Kasumi-1 (cell line): ENCODE results near the gene GPS1.
A peak's percentile ranks its signal among the peaks of the same experiment; 100 is the strongest.

Source experiments
- DNase-seq, 2 experiments: peaks; one replicate each; lab custom pipeline; 2025; lab: John Stamatoyannopoulos, UW

Gene GPS1

GRCh38 chr17:82014971-82015310 is 36.8 kb upstream of the GPS1 start:
- no peak for DNase-seq

- DNase-seq = no peak
Measured at GRCh38 chr17:82015311-82015971, 36.3 kb upstream of the GPS1 start.

- DNase-seq = no peak
Measured at GRCh38 chr17:82016061-82016874, 35.4 kb upstream of the GPS1 start.

GRCh38 chr17:82016875-82017459 is 34.7 kb upstream of the GPS1 start:
- DNase-seq = no peak

- no peak for DNase-seq
Measured at GRCh38 chr17:82017612-82018151, 34.0 kb upstream of the GPS1 start.

DNA sequence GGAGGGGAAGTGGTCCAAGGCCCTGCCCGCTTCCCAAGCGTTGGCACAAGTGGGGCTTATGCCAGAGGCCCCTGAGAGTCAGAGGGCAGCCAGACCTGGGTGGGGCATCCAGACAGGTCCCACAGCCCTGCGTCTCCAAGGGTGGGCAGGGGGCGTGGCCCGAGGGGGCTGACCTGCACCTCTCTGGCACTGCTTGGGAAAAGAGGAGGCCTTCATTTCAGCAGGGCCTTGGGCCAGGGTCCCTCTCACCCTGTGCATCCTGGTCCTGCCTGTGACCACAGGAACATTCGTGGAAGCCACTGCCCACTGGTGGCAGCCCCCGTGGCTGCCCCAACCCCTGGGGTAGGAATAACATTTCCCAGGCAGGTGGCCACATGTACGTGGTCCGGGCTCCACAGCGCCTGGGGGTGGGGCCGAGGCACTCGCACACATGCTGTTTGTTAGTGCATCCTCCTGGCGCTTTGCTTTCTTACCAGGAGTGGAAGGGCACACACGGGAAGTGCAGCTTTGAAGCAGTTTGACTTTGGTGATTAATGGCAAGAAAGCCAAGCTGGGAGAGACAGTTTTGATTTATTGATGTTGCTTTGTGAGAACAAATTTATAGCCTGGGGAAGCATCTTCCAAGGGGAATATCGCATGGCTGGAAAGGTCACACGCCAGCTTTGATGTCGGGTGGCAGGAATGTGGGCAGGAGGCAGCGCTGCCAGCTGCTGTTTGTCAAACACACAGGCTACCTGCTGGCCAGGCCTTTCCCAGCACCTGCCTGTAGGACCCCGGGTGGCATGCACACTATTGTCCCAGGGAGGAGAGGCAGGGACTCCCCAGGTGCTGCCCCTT is 33.3 kb upstream of the GPS1 start:
- no peak for DNase-seq

DNA sequence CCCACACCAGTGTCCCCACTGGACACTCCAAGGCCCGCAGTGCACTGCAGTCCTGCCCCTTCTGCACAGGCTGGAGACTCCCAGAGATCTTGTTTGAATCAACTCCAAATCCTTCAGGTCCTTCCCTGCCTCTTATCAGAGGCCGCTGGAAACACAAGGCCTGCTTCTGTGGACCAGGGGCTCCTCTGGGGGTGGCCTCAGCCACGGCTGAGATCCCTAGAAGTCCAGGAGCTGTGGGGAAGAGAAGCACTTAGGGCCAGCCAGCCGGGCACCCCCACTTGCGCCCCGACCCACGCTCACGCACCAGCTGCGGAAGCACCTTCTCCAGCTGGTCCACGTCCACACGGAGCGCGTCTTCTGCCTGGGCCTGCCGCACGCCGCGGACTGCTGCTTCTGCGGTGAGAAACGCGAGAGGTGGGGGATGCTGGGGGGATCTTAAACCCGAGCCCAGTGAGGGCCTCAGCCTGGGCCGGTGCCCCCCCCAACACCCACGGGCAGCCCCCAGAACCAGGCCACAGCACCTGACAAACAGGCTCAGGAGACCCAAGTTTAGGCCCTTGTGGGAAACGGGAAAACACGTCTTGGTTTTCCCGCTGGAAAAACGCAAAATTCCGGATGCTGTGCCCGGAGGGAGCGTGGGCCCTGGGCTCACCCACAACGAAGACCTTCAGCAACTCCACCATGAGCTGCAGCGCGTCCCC is 32.6 kb upstream of the GPS1 start:
- DNase-seq = no peak

DNA sequence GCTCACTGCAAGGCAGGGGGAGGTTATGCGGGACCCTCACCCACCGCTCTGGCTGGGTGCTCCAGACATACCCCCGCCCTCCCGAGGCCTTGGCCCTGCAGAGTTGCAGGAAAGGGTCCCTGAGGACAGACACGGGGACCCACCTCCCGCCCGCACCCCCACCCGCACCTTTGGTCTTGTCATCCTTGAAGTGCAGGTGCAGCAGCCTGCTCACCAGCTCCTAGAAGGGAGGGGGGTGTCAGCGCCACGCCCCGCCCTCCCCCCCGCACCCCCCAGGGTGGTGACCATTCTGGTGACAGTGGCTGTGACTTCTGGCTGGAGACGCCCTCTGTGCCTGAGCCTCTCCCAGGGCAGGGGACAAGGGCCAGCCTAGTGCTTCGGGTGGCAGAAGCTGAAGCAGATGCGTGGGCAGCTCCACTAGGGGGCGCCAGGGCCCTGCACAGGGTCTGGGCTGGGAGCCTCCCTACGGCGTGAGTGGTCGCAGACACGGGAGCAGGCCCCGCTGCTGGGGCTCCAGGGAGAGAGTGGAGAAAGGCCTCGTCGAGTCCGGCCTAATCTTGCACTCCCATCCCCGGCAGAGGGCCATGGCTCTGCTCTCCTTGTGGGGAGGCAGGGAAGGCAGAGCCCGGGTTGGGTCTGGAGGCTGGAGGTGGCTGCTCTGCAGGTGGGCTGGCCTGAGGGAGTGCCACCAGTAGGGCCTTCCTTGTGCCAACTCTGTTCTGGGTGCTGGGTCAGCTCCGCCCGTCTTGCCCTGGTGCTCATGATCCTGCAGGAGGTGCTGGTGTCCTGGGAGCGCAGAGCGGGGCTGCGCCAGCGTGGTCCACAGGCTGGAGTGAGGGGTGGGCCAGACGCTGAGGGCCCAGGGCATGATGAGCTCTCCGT is 31.8 kb upstream of the GPS1 start:
- peak; percentile 65 to 75 for DNase-seq

GRCh38 chr17:82020572-82021106 is 31.1 kb upstream of the GPS1 start:
- DNase-seq = no peak

- peak; percentile 74 to 76 for DNase-seq
Measured at GRCh38 chr17:82021107-82021899, 30.4 kb upstream of the GPS1 start.

- peak in 1 of 2 experiments; percentile 37 for DNase-seq
Measured at GRCh38 chr17:82021900-82022309, 29.8 kb upstream of the GPS1 start.

DNA sequence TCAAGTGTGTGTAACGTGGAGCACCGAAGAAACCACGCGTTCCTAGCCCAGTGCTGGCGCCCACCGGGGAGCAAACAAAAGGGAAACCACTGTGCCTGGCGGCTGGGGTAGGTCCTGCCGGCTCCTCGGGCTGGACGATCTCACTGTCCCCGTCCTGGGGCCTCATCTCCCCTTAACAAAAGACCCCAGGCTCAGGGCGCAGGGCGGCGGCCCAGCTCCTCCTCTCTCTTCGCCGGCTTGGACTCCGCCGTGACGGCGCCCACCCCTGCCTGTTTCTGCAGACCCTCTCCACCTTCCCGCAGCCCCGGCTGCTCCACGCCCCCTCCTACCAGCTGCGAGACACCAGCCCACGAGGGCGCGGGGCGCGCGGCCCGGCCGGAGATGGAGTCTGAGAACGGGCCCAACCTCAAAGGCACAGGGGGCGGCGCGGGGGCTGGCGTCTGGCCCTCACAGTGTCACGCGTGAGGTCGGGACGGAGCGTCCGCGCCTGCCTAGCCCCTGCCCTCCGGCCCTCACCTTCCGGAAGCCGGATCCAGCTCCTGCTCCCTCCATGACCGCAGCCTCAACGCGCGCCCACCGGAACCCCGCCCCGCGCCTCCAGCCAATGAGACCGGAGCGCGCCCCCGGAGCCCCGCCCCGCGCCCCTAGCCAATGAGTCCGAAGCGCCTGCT is 29.3 kb upstream of the GPS1 start, which contains the start of gene CENPX:
TSS of gene CENPX (minus strand) at position 569 of the 671 bp plus-strand sequence. CDS start at position 552, 17 bp downstream.
- no peak for DNase-seq

GRCh38 chr17:82022981-82023446 is 28.7 kb upstream of the GPS1 start, which contains the start of gene LRRC45:
Gene LRRC45, plus strand, starts transcription at chr17:82023305. Its CDS starts 339 bp downstream, at chr17:82023644.
- DNase-seq = peak; percentile 100

DNA sequence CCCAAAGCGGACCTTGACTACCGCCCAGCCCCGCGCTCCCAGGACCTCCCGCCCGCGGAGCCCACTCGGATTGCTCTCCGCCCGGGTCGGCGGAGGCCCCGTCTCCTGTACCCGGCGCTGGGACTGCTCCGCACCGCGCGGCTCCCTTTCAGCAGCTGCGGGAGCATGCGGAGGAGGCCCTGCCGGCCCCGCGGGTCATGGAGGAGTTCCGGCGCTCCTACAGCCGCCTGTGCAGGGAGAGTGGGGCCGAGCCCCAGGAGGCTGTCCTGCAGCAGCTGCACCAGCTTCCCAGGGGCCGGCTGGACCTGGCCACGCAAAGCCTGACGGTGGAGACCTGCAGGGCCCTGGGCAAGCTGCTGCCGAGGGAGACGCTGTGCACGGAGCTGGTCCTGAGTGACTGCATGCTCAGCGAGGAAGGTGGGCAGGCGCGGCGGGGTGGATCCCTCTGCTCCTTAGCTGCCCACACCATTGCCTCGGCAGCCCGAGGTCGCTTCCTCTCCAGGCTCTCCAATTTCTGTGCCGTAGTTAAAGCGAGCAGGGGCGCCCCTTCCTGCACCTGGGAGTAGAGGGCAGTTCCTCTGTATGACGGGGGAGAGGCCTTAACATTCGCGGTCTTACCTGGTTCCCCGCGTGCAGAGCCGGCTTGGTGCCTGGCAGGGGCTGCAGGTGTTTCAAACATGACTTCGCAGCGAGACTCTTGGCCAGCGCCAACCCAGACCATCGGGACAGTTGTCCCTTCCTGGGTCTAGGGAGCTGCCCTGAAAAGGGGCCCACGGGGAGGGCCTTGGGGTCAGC is 28.1 kb upstream of the GPS1 start:
- DNase-seq = peak; percentile 48 to 52

DNA sequence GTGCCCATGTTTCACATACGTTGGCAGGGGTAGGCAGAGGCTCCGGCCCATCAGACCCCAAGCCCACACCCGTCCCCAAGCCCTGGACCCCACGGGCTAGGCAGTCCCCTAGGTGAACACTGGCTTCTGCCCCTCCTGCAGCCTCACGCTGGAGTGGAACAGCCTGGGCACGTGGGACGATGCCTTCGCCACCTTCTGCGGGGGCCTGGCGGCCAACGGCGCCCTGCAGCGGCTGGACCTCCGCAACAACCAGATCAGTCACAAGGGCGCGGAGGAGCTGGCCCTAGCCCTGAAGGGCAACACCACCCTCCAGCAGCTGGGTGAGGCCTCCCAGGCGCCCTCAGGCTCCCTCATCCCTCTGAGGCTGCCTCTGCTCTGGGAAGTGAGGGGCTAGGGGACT is 26.8 kb upstream of the GPS1 start:
- no peak for DNase-seq

DNA sequence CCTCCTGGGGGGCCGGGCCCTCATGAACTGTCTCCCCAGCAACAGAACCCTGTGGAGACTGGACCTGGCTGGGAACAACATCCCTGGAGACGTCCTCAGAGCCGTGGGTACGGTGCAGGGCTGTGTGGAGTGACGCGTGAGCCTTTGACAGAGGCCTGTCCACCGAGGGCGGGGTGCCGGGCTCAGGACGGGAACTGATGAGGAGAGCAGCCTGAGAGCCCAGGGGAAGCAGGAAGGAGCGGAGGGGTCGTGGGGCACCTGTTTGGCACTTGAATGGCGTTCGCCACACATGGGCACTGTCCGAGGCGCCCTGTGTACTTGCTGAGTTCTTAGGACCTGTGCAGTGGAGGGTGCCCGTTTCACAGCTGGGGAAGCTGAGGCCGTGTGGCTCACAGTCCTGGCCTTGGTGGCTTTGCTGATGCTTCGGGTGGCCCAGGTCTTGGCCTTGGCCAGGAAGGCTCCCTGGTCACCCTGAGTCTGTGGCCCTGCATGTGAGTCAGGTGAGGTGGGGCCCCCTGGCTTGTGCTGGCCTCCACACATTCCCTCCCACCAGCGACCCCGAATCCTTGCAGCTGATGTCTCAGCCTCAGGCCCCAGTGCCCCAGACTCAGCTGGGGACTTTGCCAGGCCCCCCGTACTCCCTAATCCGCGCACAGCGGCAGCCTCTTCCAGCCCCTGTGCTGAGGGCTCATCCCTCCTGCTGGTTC is 26.1 kb upstream of the GPS1 start:
- no peak for DNase-seq

DNA sequence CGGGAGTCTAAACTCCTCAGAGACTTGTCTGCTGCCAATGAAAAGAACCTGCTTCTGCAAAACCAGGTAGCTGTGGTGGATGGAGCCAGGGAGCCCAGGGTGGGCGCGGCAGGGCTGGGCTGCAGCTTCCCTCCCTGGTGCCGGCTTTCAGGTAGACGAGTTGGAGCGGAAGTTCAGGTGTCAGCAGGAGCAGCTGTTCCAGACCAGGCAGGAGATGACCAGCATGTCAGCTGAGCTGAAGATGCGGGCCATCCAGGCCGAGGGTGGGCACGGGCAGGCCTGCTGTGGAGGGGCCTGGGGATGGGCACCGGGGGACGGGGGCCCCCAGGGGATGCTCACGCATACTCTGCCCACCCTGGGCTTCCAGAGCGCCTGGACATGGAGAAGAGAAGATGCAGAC is 23.5 kb upstream of the GPS1 start:
- no peak for DNase-seq
